Activated CD8-positive, alpha-beta T cell treated with anti-CD3 and anti-CD28 coated beads for 36 hours (primary cell): ENCODE measurements around the gene SNAPIN. TPM values are rescaled to one million over a fixed set of nuclear protein-coding genes. Genes with fewer than 3 reads are reported as not detected.

Source experiments
- ATAC-seq: fragments of 200-7000 bp; cut with Tn5 transposase; one replicate; pipeline ENCODE4 v1.10.0; 2021; ENCODE audit warnings: mild to moderate bottlenecking, moderate library complexity
- CTCF ChIA-PET: fragments of 350-600 bp; sonication (Branson Sonifier 250); formaldehyde crosslinking; loops from one replicate; lab custom pipeline; 2021; ENCODE audit warnings: antibody characterized with exemption; lab: Charles Lee
- POLR2A ChIA-PET: fragments of 350-600 bp; sonication (Branson Sonifier 250); formaldehyde crosslinking; loops from one replicate; lab custom pipeline; 2021; ENCODE audit warnings: antibody characterized with exemption; lab: Charles Lee
- DNase-seq: peaks from one replicate; pipeline ENCODE4 v3.0.0-alpha.2; 2020
- H3K27ac Mint-ChIP-seq: one replicate; pipeline ENCODE4 v1.8.0; 2021; ENCODE audit warnings: mild to moderate bottlenecking, mixed read lengths
- H3K27me3 Mint-ChIP-seq: one replicate; pipeline ENCODE4 v1.8.0; 2021; ENCODE audit warnings: mixed read lengths
- H3K36me3 Mint-ChIP-seq: one replicate; pipeline ENCODE4 v1.8.0; 2021; ENCODE audit warnings: low read depth, mixed read lengths
- H3K4me1 Mint-ChIP-seq: one replicate; pipeline ENCODE4 v1.8.0; 2021; ENCODE audit warnings: low read depth, mixed read lengths
- H3K4me3 Mint-ChIP-seq: one replicate; pipeline ENCODE4 v1.8.0; 2021; ENCODE audit warnings: mild to moderate bottlenecking, moderate library complexity, mixed read lengths
- H3K9me3 Mint-ChIP-seq: one replicate; pipeline ENCODE4 v1.8.0; 2021; ENCODE audit warnings: mixed read lengths
- CTCF ChIP-seq: fragments of 200-600 bp; IDR thresholded peaks from one replicate; pipeline ENCODE4 v1.8.0; 2022; ENCODE audit warnings: antibody characterized with exemption, mild to moderate bottlenecking
- intact Hi-C: fragments of 100-400 bp; cut with micrococcal nuclease; formaldehyde crosslinking; loops from one replicate; pipeline ENCODE4 v1.10.0; 2022
- total RNA-seq, 2 experiments: library from RNA; stranded (reverse); gene quantifications; one replicate each; pipeline ENCODE4 v1.2.3, GENCODE V29; 2021

SNAPIN gene
- total RNA-seq, 2 experiments from 2014 or later, result 25.7 to 27.3 TPM

GRCh38 chr1:153685544-153686340 lies 27.2 kb downstream of the SNAPIN start:
- H3K4me1 Mint-ChIP-seq, result no peaks in the 10 kb centered on the region
- CTCF ChIA-PET, result interaction anchor here (0.8 kb wide), 1 partner anchor 8 kb away, joined by 3 read pairs; no protein-coding TSS in a partner anchor
- intact Hi-C loops, result no loop called here
- H3K9me3 Mint-ChIP-seq, result no peaks in the 10 kb centered on the region
- H3K4me3 Mint-ChIP-seq, result no peak overlapping the region
- DNase-seq (no peak), ATAC-seq (no peak)
- no peak overlapping the region for H3K27ac Mint-ChIP-seq
- H3K27me3 Mint-ChIP-seq, result peaks cover 11% of the 10 kb centered on the region
- POLR2A ChIA-PET, result no interaction called here
- no peaks in the 10 kb centered on the region for H3K36me3 Mint-ChIP-seq
- no peak for TF ChIP-seq CTCF

- Mint-ChIP-seq H3K27me3 (peaks cover 2% of the 10 kb centered on the region), H3K36me3 (no peaks in the 10 kb centered on the region), H3K4me1 (no peaks in the 10 kb centered on the region), H3K4me3 (no peak overlapping the region), H3K27ac (no peak overlapping the region), H3K9me3 (no peaks in the 10 kb centered on the region)
- POLR2A ChIA-PET, result no interaction called here
- ATAC-seq, result no peak
- intact Hi-C loops, result no loop called here
- CTCF ChIA-PET, result interaction anchor here (1.0 kb wide), 1 partner anchor 177 kb away, joined by 3 read pairs; no protein-coding TSS in a partner anchor
- DNase-seq, result no peak
- no peak for TF ChIP-seq CTCF
These were observed 29.0 kb downstream of the SNAPIN start for GRCh38 chr1:153687346-153688125.

- Mint-ChIP-seq H3K27me3 (peaks cover 2% of the 10 kb centered on the region), H3K4me3 (no peak overlapping the region), H3K4me1 (no peaks in the 10 kb centered on the region), H3K27ac (no peak overlapping the region), H3K36me3 (no peaks in the 10 kb centered on the region), H3K9me3 (no peaks in the 10 kb centered on the region)
- DNase-seq (no peak), ATAC-seq (no peak)
- TF ChIP-seq CTCF, result no peak
- ChIA-PET CTCF (interaction anchor here (1.0 kb wide), 1 partner anchor 177 kb away, joined by 3 read pairs; no protein-coding TSS in a partner anchor), POLR2A (no interaction called here)
- intact Hi-C loops, result no loop called here
These were observed 29.8 kb downstream of the SNAPIN start for GRCh38 chr1:153688276-153688675.

GRCh38 chr1:153688736-153689328 lies 30.3 kb downstream of the SNAPIN start:
- Mint-ChIP-seq H3K27ac (no peak overlapping the region), H3K9me3 (no peaks in the 10 kb centered on the region), H3K36me3 (no peaks in the 10 kb centered on the region), H3K4me3 (no peak overlapping the region), H3K4me1 (no peaks in the 10 kb centered on the region), H3K27me3 (peaks cover 2% of the 10 kb centered on the region)
- TF ChIP-seq CTCF, result no peak
- ChIA-PET POLR2A (no interaction called here), CTCF (interaction anchor here (1.0 to 1.5 kb wide), 2 partner anchors 61 to 178 kb away, joined by 3 to 6 read pairs; no protein-coding TSS in a partner anchor)
- intact Hi-C loops, result no loop called here
- ATAC-seq, result no peak
- DNase-seq, result no peak
